ENCODE results near the gene DLG1. TPM values are rescaled to one million over a fixed set of nuclear protein-coding genes. Genes with fewer than 3 reads are reported as not detected.

DLG1 gene
- total RNA-seq, 4 donors from 2014 or later: 136 to 221 (median 172) TPM

DNA sequence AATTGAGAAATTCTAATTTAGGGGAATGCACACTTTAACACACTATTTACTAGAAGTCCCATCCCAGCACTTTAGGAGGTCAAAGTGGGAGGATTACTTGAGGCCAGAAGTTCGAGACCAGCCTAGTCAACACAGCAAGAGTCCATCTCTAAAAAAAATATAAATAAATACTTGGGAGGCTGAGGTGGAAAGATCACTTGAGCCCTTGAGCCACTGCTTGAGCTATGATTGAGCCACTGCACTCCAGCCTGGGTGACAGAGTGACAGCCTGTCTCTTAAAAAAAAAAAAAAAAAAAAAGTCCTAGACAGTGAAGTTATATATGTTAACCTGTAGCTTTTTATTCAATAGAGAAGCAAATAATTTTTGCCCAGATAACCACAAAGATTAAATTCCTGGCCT, 69.2 kb downstream of the DLG1 start:
- peaks cover 0 to 17% (median 0%) of the 10 kb centered on the region in 4 donors for H3K4me1 ChIP-seq
- no peak overlapping the region for H3K27ac ChIP-seq
- no peaks in the 10 kb centered on the region for H3K9me3 ChIP-seq
- H3K27me3 ChIP-seq: no peaks in the 10 kb centered on the region
- no peaks in the 10 kb centered on the region for H3K36me3 ChIP-seq
- DNase-seq: no peak
- TF ChIP-seq, protein P1, sequence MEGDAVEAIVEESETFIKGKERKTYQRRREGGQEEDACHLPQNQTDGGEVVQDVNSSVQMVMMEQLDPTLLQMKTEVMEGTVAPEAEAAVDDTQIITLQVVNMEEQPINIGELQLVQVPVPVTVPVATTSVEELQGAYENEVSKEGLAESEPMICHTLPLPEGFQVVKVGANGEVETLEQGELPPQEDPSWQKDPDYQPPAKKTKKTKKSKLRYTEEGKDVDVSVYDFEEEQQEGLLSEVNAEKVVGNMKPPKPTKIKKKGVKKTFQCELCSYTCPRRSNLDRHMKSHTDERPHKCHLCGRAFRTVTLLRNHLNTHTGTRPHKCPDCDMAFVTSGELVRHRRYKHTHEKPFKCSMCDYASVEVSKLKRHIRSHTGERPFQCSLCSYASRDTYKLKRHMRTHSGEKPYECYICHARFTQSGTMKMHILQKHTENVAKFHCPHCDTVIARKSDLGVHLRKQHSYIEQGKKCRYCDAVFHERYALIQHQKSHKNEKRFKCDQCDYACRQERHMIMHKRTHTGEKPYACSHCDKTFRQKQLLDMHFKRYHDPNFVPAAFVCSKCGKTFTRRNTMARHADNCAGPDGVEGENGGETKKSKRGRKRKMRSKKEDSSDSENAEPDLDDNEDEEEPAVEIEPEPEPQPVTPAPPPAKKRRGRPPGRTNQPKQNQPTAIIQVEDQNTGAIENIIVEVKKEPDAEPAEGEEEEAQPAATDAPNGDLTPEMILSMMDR (IDR thresholded peaks at IDR 0.05): no peak
- TF ChIP-seq POLR2A (IDR thresholded peaks at IDR 0.05): no peak
- no peak overlapping the region for H3K4me3 ChIP-seq

DNA sequence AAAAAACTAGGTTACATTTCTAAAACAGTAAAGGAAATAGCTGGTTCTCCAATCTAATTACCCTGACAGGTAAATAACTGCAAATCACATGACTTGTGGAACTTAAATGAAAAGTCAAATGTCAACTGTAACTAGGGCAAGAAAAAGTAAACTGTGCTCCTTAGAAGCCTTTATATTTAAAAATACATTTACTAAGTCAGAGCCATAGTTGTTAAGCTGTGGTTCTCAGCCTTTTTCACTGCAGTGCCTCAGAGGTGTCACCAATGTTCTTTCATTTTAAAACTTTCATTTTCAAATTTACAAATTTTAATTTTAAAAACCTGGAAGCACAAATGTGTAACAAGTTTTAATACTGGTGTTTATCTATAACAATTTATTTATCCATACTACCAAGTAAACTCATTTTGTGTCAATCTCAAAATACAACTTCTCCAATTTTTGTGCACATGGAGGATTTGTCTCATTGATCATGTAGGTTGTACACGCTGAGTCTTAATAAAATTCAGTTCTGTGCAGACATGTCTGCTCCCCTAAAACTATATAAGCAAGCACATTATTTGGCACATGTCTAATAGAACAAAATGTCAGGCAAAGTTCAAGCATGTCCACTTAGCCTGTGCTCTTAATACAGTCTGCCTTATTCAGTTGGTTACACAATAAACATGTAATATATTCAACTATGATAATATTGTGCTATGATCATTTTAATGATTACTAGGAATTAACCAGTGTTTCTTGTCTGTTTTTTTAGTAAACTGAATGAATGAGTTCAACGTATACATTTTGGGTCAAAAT, 70.4 kb downstream of the DLG1 start:
- Histone ChIP-seq H3K4me3 (no peak overlapping the region), H3K4me1 (peaks cover 0 to 17% (median 0%) of the 10 kb centered on the region in 4 donors), H3K27me3 (no peaks in the 10 kb centered on the region), H3K9me3 (no peaks in the 10 kb centered on the region), H3K27ac (no peak overlapping the region), H3K36me3 (no peaks in the 10 kb centered on the region)
- no peak for TF ChIP-seq POLR2A (IDR thresholded peaks at IDR 0.05)
- TF ChIP-seq, protein P1 (IDR thresholded peaks at IDR 0.05): no peak
- DNase-seq: no peak

DNA sequence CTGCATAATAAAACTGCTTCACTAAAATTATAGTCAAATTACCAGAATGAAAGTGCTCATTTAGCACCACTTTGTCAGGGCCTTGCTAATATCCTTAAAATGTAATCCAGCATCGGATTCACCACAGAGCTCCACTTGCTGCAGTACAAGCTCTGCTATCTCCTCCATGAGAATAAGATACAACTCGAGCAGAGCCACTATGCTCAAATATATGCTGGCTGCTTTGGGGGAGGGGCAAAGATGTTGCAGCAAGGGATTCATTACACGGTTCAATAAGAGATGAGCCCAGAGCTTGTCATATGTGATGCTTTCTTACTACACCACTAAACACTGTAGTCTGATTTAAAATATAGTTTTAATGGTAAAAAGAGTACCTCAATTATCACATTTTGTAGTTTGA, 72.2 kb downstream of the DLG1 start:
- Histone ChIP-seq H3K4me1 (peaks cover 0 to 28% (median 0%) of the 10 kb centered on the region in 4 donors), H3K36me3 (no peaks in the 10 kb centered on the region), H3K27ac (no peak overlapping the region), H3K9me3 (no peaks in the 10 kb centered on the region), H3K27me3 (no peaks in the 10 kb centered on the region), H3K4me3 (no peak overlapping the region)
- no peak for DNase-seq
- TF ChIP-seq, protein P1 (IDR thresholded peaks at IDR 0.05): no peak

DNA sequence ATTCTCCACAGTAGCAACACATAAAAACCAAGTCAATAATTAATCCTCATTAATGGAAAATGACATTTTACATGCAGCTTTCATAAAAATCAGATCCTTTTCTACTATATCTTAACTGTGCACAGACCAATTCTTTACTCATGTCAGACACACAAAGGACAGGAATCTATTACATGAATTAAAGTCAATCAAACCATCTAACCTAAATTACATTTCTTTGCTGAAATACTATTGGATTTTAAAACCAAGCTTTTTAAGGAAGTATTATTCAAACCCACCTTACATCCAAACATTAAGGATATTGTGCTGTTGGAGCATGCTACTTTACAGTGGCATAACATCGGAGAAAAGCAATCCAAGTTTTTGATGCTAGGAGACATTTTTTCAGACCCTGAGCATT, 72.8 kb downstream of the DLG1 start:
- Histone ChIP-seq H3K27me3 (no peaks in the 10 kb centered on the region), H3K27ac (no peak overlapping the region), H3K36me3 (no peaks in the 10 kb centered on the region), H3K4me3 (no peak overlapping the region), H3K9me3 (no peaks in the 10 kb centered on the region), H3K4me1 (peaks cover 0 to 31% (median 0%) of the 10 kb centered on the region in 4 donors)
- DNase-seq: no peak
- no peak for TF ChIP-seq POLR2A (IDR thresholded peaks at IDR 0.05)
- TF ChIP-seq, protein P1 (IDR thresholded peaks at IDR 0.05): no peak

DNA sequence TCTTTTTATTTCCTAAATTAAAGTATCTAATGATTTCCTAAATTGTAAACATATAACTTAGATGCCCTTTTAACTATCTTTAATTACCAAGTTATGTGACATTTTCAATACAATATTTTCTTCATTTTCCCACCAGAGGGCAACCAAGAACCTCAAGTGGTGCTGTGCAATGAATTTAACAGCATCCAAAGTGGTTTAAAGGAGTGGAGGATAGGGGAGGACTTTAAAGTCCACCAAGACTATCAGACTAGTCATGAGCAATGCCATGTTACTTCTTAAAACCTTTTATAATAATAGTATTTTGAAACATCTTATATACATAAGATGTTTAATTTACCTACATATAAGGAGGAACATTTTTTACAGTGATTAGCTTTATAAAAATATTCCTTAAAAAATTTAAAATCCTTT, 74.4 kb downstream of the DLG1 start:
- Histone ChIP-seq H3K4me1 (peaks cover 0 to 23% (median 0%) of the 10 kb centered on the region in 4 donors), H3K4me3 (no peak overlapping the region), H3K36me3 (no peaks in the 10 kb centered on the region), H3K27ac (no peak overlapping the region), H3K9me3 (no peaks in the 10 kb centered on the region), H3K27me3 (no peaks in the 10 kb centered on the region)
- DNase-seq: no peak
- TF ChIP-seq POLR2A (IDR thresholded peaks at IDR 0.05): no peak
- TF ChIP-seq, protein P1 (IDR thresholded peaks at IDR 0.05): peak in 5 of 6 experiments; percentile 22 to 74 (median 69)
